ENCODE data around the gene ROBO4.
A peak's percentile ranks its signal among the peaks of the same experiment; 100 is the strongest.

ROBO4 gene

GRCh38 chr11:124873951-124874350 is 23.7 kb downstream of the ROBO4 start:
- DNase-seq (ENCODE audit: low read depth in 2 of 2), result no peak

- DNase-seq (ENCODE audit: low read depth in 2 of 2), result no peak
Observed at GRCh38 chr11:124872741-124873140, 24.9 kb downstream of the ROBO4 start.

GRCh38 chr11:124872280-124872679 is 25.4 kb downstream of the ROBO4 start:
- no peak for DNase-seq (ENCODE audit: low read depth in 2 of 2)

GRCh38 chr11:124870430-124870829 is 27.2 kb downstream of the ROBO4 start:
- no peak for DNase-seq (ENCODE audit: low read depth in 2 of 2)

- DNase-seq (ENCODE audit: low read depth in 2 of 2), result no peak
Observed at GRCh38 chr11:124869856-124870387, 27.7 kb downstream of the ROBO4 start.

GRCh38 chr11:124869331-124869730 is 28.3 kb downstream of the ROBO4 start:
- DNase-seq (ENCODE audit: low read depth in 2 of 2), result no peak

- DNase-seq (ENCODE audit: low read depth in 2 of 2), result no peak
Observed at GRCh38 chr11:124868331-124869274, 29.1 kb downstream of the ROBO4 start.

- no peak for DNase-seq (ENCODE audit: low read depth in 2 of 2)
Observed at GRCh38 chr11:124867700-124868099, 30.0 kb downstream of the ROBO4 start.

GRCh38 chr11:124865902-124866851 is 31.5 kb downstream of the ROBO4 start:
- DNase-seq (ENCODE audit: low read depth in 2 of 2), result peak in 1 of 2 donors; percentile 17

- DNase-seq (ENCODE audit: low read depth in 2 of 2), result no peak
Observed at GRCh38 chr11:124865181-124865901, 32.3 kb downstream of the ROBO4 start, which contains the start of gene ROBO3. Gene ROBO3 (plus strand): TSS chr11:124865432. CDS start chr11:124865578, 146 bp downstream.

- no peak for DNase-seq (ENCODE audit: low read depth in 2 of 2)
Observed at GRCh38 chr11:124864892-124865180, 32.8 kb downstream of the ROBO4 start.

- DNase-seq (ENCODE audit: low read depth in 2 of 2), result no peak
Observed at GRCh38 chr11:124864176-124864891, 33.3 kb downstream of the ROBO4 start.

GRCh38 chr11:124863826-124864165 is 33.9 kb downstream of the ROBO4 start:
- DNase-seq (ENCODE audit: low read depth in 2 of 2), result no peak

- no peak for DNase-seq (ENCODE audit: low read depth in 2 of 2)
Observed at GRCh38 chr11:124863137-124863825, 34.4 kb downstream of the ROBO4 start.

- no peak for DNase-seq (ENCODE audit: low read depth in 2 of 2)
Observed at GRCh38 chr11:124861670-124862069, 36.0 kb downstream of the ROBO4 start.

- no peak for DNase-seq (ENCODE audit: low read depth in 2 of 2)
Observed at GRCh38 chr11:124859171-124859570, 38.5 kb downstream of the ROBO4 start.

- no peak for DNase-seq (ENCODE audit: low read depth in 2 of 2)
Observed at GRCh38 chr11:124846070-124846673, 51.5 kb downstream of the ROBO4 start.

GRCh38 chr11:124844664-124845079 is 53.0 kb downstream of the ROBO4 start:
- no peak for DNase-seq (ENCODE audit: low read depth in 2 of 2)

GRCh38 chr11:124843616-124843910 is 54.1 kb downstream of the ROBO4 start:
- DNase-seq (ENCODE audit: low read depth in 2 of 2), result no peak

- DNase-seq (ENCODE audit: low read depth in 2 of 2), result no peak
Observed at GRCh38 chr11:124842305-124842704, 55.4 kb downstream of the ROBO4 start.
